ENCODE measurements around the gene SERPINA5. TPM values are rescaled to one million over a fixed set of nuclear protein-coding genes. Genes with fewer than 3 reads are reported as not detected.

Gene SERPINA5
- total RNA-seq, 1 experiment from 2014 or later: 3.0 TPM

DNA sequence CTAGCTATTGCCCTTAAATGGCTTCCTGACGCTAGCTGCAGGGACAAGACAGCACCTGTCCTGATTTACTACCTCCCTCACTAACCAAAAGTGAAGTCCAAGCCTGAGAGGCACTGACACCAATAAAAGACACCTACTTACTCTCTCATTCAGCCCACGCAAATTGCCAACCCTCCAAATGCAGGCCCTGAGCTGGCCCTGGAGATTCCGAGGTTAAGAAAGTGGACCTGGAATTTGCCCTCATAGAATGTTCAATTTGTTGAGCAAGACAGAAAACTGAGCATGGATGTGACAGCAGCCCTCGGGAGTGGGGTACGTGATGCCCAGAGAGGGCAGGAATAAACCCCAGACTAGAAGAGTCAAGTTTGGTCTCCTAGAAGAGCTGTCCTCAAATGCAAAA, 47.4 kb downstream of the SERPINA5 start:
- ChIA-PET RAD21 (ENCODE audit: low non-redundant PET in 1 of 2, low total read pairs in 2 of 2, uncharacterized antibody in 2 of 2, unreplicated experiment in 2 of 2) (no interaction called here), POLR2A (no interaction called here), CTCF (interaction anchor here (0.8 to 1.4 kb wide), 2 partner anchors 43 to 205 kb away, joined by 3 read pairs; no protein-coding TSS in a partner anchor)
- H2AFZ ChIP-seq (ENCODE audit: low read depth, low read length, poor library complexity, severe bottlenecking): no peak overlapping the region
- no peak overlapping the region for H3K4me2 ChIP-seq (ENCODE audit: low read length)
- H3K27ac ChIP-seq (ENCODE audit: low read depth, low read length): no peak overlapping the region
- TF ChIP-seq POLR2AphosphoS5 (IDR thresholded peaks at IDR 0.05; ENCODE audit: low read depth, low read length) (no peak), EGR1 (IDR thresholded peaks at IDR 0.05; ENCODE audit: low read depth) (no peak), ELF1 (IDR thresholded peaks at IDR 0.05; ENCODE audit: borderline replicate concordance, low read depth) (no peak), FOSL1 (IDR thresholded peaks at IDR 0.05; ENCODE audit: low read depth) (no peak), SRF (IDR thresholded peaks at IDR 0.05; ENCODE audit: low read depth) (no peak), TCF7L2 (IDR thresholded peaks at IDR 0.05; ENCODE audit: borderline replicate concordance, extremely low read depth, insufficient read depth, insufficient read length) (no peak), JUND (IDR thresholded peaks at IDR 0.05) (no peak), SIN3A (IDR thresholded peaks at IDR 0.05; ENCODE audit: low read depth) (no peak), SP1 (IDR thresholded peaks at IDR 0.05; ENCODE audit: low read depth) (no peak), EZH2phosphoT487 (IDR thresholded peaks at IDR 0.05; ENCODE audit: borderline replicate concordance) (no peak), POLR2A (IDR thresholded peaks at IDR 0.05; ENCODE audit: borderline replicate concordance, extremely low read depth, insufficient read depth, insufficient read length) (no peak), CEBPB (IDR thresholded peaks at IDR 0.05; ENCODE audit: low read depth) (no peak), ZNF274 (IDR thresholded peaks at IDR 0.05; ENCODE audit: low read depth, low read length) (no peak), EZH2 (IDR thresholded peaks at IDR 0.05) (no peak), RAD21 (IDR thresholded peaks at IDR 0.05; ENCODE audit: low read depth) (no peak)
- TF ChIP-seq, protein P1, sequence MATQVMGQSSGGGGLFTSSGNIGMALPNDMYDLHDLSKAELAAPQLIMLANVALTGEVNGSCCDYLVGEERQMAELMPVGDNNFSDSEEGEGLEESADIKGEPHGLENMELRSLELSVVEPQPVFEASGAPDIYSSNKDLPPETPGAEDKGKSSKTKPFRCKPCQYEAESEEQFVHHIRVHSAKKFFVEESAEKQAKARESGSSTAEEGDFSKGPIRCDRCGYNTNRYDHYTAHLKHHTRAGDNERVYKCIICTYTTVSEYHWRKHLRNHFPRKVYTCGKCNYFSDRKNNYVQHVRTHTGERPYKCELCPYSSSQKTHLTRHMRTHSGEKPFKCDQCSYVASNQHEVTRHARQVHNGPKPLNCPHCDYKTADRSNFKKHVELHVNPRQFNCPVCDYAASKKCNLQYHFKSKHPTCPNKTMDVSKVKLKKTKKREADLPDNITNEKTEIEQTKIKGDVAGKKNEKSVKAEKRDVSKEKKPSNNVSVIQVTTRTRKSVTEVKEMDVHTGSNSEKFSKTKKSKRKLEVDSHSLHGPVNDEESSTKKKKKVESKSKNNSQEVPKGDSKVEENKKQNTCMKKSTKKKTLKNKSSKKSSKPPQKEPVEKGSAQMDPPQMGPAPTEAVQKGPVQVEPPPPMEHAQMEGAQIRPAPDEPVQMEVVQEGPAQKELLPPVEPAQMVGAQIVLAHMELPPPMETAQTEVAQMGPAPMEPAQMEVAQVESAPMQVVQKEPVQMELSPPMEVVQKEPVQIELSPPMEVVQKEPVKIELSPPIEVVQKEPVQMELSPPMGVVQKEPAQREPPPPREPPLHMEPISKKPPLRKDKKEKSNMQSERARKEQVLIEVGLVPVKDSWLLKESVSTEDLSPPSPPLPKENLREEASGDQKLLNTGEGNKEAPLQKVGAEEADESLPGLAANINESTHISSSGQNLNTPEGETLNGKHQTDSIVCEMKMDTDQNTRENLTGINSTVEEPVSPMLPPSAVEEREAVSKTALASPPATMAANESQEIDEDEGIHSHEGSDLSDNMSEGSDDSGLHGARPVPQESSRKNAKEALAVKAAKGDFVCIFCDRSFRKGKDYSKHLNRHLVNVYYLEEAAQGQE (IDR thresholded peaks at IDR 0.05; ENCODE audit: low read depth): no peak
- TF ChIP-seq, protein P2, sequence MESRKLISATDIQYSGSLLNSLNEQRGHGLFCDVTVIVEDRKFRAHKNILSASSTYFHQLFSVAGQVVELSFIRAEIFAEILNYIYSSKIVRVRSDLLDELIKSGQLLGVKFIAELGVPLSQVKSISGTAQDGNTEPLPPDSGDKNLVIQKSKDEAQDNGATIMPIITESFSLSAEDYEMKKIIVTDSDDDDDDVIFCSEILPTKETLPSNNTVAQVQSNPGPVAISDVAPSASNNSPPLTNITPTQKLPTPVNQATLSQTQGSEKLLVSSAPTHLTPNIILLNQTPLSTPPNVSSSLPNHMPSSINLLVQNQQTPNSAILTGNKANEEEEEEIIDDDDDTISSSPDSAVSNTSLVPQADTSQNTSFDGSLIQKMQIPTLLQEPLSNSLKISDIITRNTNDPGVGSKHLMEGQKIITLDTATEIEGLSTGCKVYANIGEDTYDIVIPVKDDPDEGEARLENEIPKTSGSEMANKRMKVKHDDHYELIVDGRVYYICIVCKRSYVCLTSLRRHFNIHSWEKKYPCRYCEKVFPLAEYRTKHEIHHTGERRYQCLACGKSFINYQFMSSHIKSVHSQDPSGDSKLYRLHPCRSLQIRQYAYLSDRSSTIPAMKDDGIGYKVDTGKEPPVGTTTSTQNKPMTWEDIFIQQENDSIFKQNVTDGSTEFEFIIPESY (IDR thresholded peaks at IDR 0.05; ENCODE audit: extremely low read depth, insufficient replicate concordance, low read length): no peak
- TF ChIP-seq, protein P3, sequence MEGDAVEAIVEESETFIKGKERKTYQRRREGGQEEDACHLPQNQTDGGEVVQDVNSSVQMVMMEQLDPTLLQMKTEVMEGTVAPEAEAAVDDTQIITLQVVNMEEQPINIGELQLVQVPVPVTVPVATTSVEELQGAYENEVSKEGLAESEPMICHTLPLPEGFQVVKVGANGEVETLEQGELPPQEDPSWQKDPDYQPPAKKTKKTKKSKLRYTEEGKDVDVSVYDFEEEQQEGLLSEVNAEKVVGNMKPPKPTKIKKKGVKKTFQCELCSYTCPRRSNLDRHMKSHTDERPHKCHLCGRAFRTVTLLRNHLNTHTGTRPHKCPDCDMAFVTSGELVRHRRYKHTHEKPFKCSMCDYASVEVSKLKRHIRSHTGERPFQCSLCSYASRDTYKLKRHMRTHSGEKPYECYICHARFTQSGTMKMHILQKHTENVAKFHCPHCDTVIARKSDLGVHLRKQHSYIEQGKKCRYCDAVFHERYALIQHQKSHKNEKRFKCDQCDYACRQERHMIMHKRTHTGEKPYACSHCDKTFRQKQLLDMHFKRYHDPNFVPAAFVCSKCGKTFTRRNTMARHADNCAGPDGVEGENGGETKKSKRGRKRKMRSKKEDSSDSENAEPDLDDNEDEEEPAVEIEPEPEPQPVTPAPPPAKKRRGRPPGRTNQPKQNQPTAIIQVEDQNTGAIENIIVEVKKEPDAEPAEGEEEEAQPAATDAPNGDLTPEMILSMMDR (IDR thresholded peaks at IDR 0.05 in 2 of 3, conservative IDR thresholded peaks at IDR 0.05 in 1 of 3; ENCODE audit: borderline replicate concordance in 1 of 3, insufficient read depth in 1 of 3, low read depth in 2 of 3, low read length in 2 of 3): no peak
- TF ChIP-seq, protein P4, sequence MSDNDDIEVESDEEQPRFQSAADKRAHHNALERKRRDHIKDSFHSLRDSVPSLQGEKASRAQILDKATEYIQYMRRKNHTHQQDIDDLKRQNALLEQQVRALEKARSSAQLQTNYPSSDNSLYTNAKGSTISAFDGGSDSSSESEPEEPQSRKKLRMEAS (IDR thresholded peaks at IDR 0.05): no peak
- TF ChIP-seq, protein P5, sequence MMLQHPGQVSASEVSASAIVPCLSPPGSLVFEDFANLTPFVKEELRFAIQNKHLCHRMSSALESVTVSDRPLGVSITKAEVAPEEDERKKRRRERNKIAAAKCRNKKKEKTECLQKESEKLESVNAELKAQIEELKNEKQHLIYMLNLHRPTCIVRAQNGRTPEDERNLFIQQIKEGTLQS (IDR thresholded peaks at IDR 0.05): no peak
- DNase-seq (ENCODE audit: low read depth, low spot score): no peak
- H3K9me2 ChIP-seq (ENCODE audit: insufficient read depth): no peaks in the 10 kb centered on the region
- H3K4me1 ChIP-seq (ENCODE audit: control insufficient read depth in 1 of 2, insufficient read depth in 2 of 2, low read length in 2 of 2): no peaks in the 10 kb centered on the region
- no peak for ATAC-seq
- H3K36me3 ChIP-seq (ENCODE audit: control insufficient read depth in 1 of 2, insufficient read depth in 2 of 2, low read length in 2 of 2): no peaks in the 10 kb centered on the region
- intact Hi-C loops (cut with micrococcal nuclease): no loop called here
- no peak overlapping the region for H3K9ac ChIP-seq (ENCODE audit: low read length)
- H3K79me2 ChIP-seq (ENCODE audit: insufficient read depth, low read length): no peaks in the 10 kb centered on the region
- no peaks in the 10 kb centered on the region for H4K20me1 ChIP-seq (ENCODE audit: insufficient read depth)
- no TSS peak for BruUV-seq (replicated peaks)
- no peaks in the 10 kb centered on the region for H3K9me3 ChIP-seq (ENCODE audit: control insufficient read depth in 1 of 2, insufficient read depth in 1 of 2, low read depth in 1 of 2, low read length in 2 of 2)
- H3K27me3 ChIP-seq (ENCODE audit: insufficient read depth, low read length): peaks cover 41% of the 10 kb centered on the region
- no peak overlapping the region for H3K4me3 ChIP-seq (replicated peaks in 1 of 2; ENCODE audit: low read depth in 1 of 2, low read length in 2 of 2)
